Measurements from ENCODE around the gene SAMD8.

GRCh38 chr10:75103881-75104686 is 7.4 kb upstream of the SAMD8 start:
- TF ChIP-seq CTCF (IDR thresholded peaks at IDR 0.05) (no peak), POLR2A (IDR thresholded peaks at IDR 0.05) (no peak)

All from Peyer's patch (tissue), 4 donors.